ENCODE results near the gene DCLRE1C. TPM values are rescaled to one million over a fixed set of nuclear protein-coding genes. Genes with fewer than 3 reads are reported as not detected.
A peak's percentile ranks its signal among the peaks of the same experiment; 100 is the strongest.

Gene DCLRE1C
- total RNA-seq, 2 experiments from 2014 or later: 50.2 to 81.3 TPM

GRCh38 chr10:14879928-14880193 lies 74.0 kb downstream of the DCLRE1C start:
- TSS peak; percentile 64 for BruUV-seq (replicated peaks)
- no peak overlapping the region for H2AFZ ChIP-seq (ENCODE audit: low read length)
- peak; percentile 16 for DNase-seq (ENCODE audit: low spot score)
- H3K4me1 ChIP-seq (ENCODE audit: insufficient read depth, low read length, poor library complexity, severe bottlenecking): peaks cover 42% of the 10 kb centered on the region
- peak overlapping the region; percentile 88 for H3K4me3 ChIP-seq (ENCODE audit: low read depth, low read length, poor library complexity, severe bottlenecking)
- no peak for TF ChIP-seq EZH2phosphoT487 (IDR thresholded peaks at IDR 0.05; ENCODE audit: borderline replicate concordance, low read depth, low read length)
- no peak for TF ChIP-seq CTCF (conservative IDR thresholded peaks at IDR 0.05; ENCODE audit: low read length)
- H3K4me2 ChIP-seq (ENCODE audit: low read length): peak overlapping the region; percentile 92
- H3K9me2 ChIP-seq (ENCODE audit: insufficient read depth, low read length): no peaks in the 10 kb centered on the region
- ChIA-PET CTCF (ENCODE audit: unreplicated experiment) (interaction anchor here (0.6 kb wide), 1 partner anchor 220 kb away, joined by 3 read pairs; no protein-coding TSS in a partner anchor), POLR2A (interaction anchor here (0.9 to 4.0 kb wide), 5 partner anchors 10 to 131 kb away, joined by 3 to 23 read pairs (median 6); partner anchors contain the start of gene MEIG1)
- peaks cover 78% of the 10 kb centered on the region for H3K79me2 ChIP-seq (ENCODE audit: insufficient read depth, low read depth, low read length)
- H3K36me3 ChIP-seq (ENCODE audit: insufficient read depth, low read length): peaks cover 48% of the 10 kb centered on the region
- intact Hi-C loops (cut with micrococcal nuclease; ENCODE audit: unreplicated experiment): loop anchor here (5.0 kb wide), 2 partner anchors 217 to 278 kb away; partner anchors contain the start of gene RPP38
- no peaks in the 10 kb centered on the region for H3K9me3 ChIP-seq (ENCODE audit: low read length)
- H3K27ac ChIP-seq (ENCODE audit: low read depth, low read length, poor library complexity, severe bottlenecking): peak overlapping the region; percentile 61
- H4K20me1 ChIP-seq (ENCODE audit: insufficient read depth, low read length): peaks cover 18% of the 10 kb centered on the region; the same call in 1 of the 2 replicates

- ChIA-PET POLR2A (interaction anchor here (1.1 to 4.0 kb wide), 7 partner anchors 11 to 80 kb away, joined by 3 to 23 read pairs (median 9); partner anchors contain the start of genes CDNF, HSPA14, MEIG1 and MSANTD7), CTCF (ENCODE audit: unreplicated experiment) (interaction anchor here (0.6 to 1.5 kb wide), 2 partner anchors 74 to 221 kb away, joined by 3 to 6 read pairs; partner anchors contain the start of gene DCLRE1C)
- peaks cover 18% of the 10 kb centered on the region; the same call in 1 of the 2 replicates for H4K20me1 ChIP-seq (ENCODE audit: insufficient read depth, low read length)
- H3K27ac ChIP-seq (ENCODE audit: low read depth, low read length, poor library complexity, severe bottlenecking): peak overlapping the region; percentile 61
- H3K36me3 ChIP-seq (ENCODE audit: insufficient read depth, low read length): peaks cover 43% of the 10 kb centered on the region
- no peak for TF ChIP-seq CTCF (conservative IDR thresholded peaks at IDR 0.05; ENCODE audit: low read length)
- no peak for TF ChIP-seq EZH2phosphoT487 (IDR thresholded peaks at IDR 0.05; ENCODE audit: borderline replicate concordance, low read depth, low read length)
- peaks cover 42% of the 10 kb centered on the region for H3K4me1 ChIP-seq (ENCODE audit: insufficient read depth, low read length, poor library complexity, severe bottlenecking)
- H3K9me3 ChIP-seq (ENCODE audit: low read length): no peaks in the 10 kb centered on the region
- intact Hi-C loops (cut with micrococcal nuclease; ENCODE audit: unreplicated experiment): loop anchor here (5.0 kb wide), 2 partner anchors 218 to 277 kb away; partner anchors contain the start of gene RPP38
- BruUV-seq (replicated peaks): no TSS peak
- peak overlapping the region; percentile 92 for H3K4me2 ChIP-seq (ENCODE audit: low read length)
- H3K9me2 ChIP-seq (ENCODE audit: insufficient read depth, low read length): no peaks in the 10 kb centered on the region
- DNase-seq (ENCODE audit: low spot score): peak; percentile 60
- peak overlapping the region; percentile 88 for H3K4me3 ChIP-seq (ENCODE audit: low read depth, low read length, poor library complexity, severe bottlenecking)
- H3K79me2 ChIP-seq (ENCODE audit: insufficient read depth, low read depth, low read length): peaks cover 72% of the 10 kb centered on the region
- peak overlapping the region; percentile 70 for H2AFZ ChIP-seq (ENCODE audit: low read length)
Observed at GRCh38 chr10:14879124-14879927, 74.6 kb downstream of the DCLRE1C start.

Measured in OCI-LY7 (cell line).